ENCODE data around the gene GREB1.

- TF ChIP-seq EZH2 (IDR thresholded peaks at IDR 0.05) (no peak), CTCF (IDR thresholded peaks at IDR 0.05) (no peak), EZH2phosphoT487 (IDR thresholded peaks at IDR 0.05) (no peak)
These were observed 18.3 kb upstream of the GREB1 start for GRCh38 chr2:11515490-11515981.
